Mammary epithelial cell (primary cell): ENCODE results near the gene WDR26.

Source experiments
- CTCF ChIP-seq, 2 donors: IDR thresholded peaks in 1 of 2; conservative IDR thresholded peaks in 1 of 2; 2 replicates each; pipeline ENCODE4 v1.5.1; 2011 to 2012; ENCODE audit warnings: inconsistent platforms in 2 of 2, low read length in 2 of 2, mild to moderate bottlenecking in 2 of 2, control low read depth in 1 of 2, low read depth in 1 of 2; ENCODE audit not compliant: insufficient read depth in 1 of 2; ENCODE audit errors: extremely low read depth in 1 of 2
- EZH2 ChIP-seq: IDR thresholded peaks from 2 replicates; pipeline ENCODE4 v1.6.1; 2012; ENCODE audit warnings: low read length, inconsistent platforms, borderline replicate concordance

- no peak for TF ChIP-seq CTCF (conservative IDR thresholded peaks at IDR 0.05 in 1 of 2, IDR thresholded peaks at IDR 0.05 in 1 of 2; ENCODE audit: extremely low read depth in 1 of 2, insufficient read depth in 1 of 2, low read depth in 1 of 2, low read length in 2 of 2)
- TF ChIP-seq EZH2 = no peak
Measured at GRCh38 chr1:224435999-224436398, 1.4 kb upstream of the WDR26 start.
